ENCODE data around the gene RAB27B. TPM values are rescaled to one million over a fixed set of nuclear protein-coding genes. Genes with fewer than 3 reads are reported as not detected.

Gene RAB27B
- total RNA-seq, 1 donor from 2014 or later = 5.0 TPM

- no peaks in the 10 kb centered on the region for H3K36me3 Mint-ChIP-seq
- H3K27ac Mint-ChIP-seq = no peak overlapping the region
- H3K27ac ChIP-seq = no peak overlapping the region
- H3K4me1 ChIP-seq = peaks cover 6% of the 10 kb centered on the region
- no peaks in the 10 kb centered on the region for H3K79me2 ChIP-seq (ENCODE audit: low read depth)
- no peaks in the 10 kb centered on the region for H3F3A ChIP-seq (ENCODE audit: low read depth)
- H3K9ac ChIP-seq = no peak overlapping the region
- no peaks in the 10 kb centered on the region for H3K9me3 Mint-ChIP-seq
- H3K4me1 Mint-ChIP-seq = no peaks in the 10 kb centered on the region
- H2AFZ ChIP-seq (replicated peaks) = no peak overlapping the region
- no peaks in the 10 kb centered on the region for H3K27me3 ChIP-seq
- no peaks in the 10 kb centered on the region for H3K27me3 Mint-ChIP-seq (ENCODE audit: insufficient read depth, low read depth)
- no peak for TF ChIP-seq EZH2 (IDR thresholded peaks at IDR 0.05)
- no peak for TF ChIP-seq EZH2phosphoT487 (IDR thresholded peaks at IDR 0.05)
- TF ChIP-seq CTCF (IDR thresholded peaks at IDR 0.05) = no peak
- no peaks in the 10 kb centered on the region for H3K9me3 ChIP-seq (ENCODE audit: low read depth)
- no peak overlapping the region for H3K4me3 Mint-ChIP-seq
- H3K4me3 ChIP-seq = no peak overlapping the region
- H3K4me2 ChIP-seq = no peak overlapping the region
- no peaks in the 10 kb centered on the region for H3K36me3 ChIP-seq
- H4K20me1 ChIP-seq (ENCODE audit: low read depth) = no peaks in the 10 kb centered on the region
- no peak for DNase-seq (ENCODE audit: low spot score)
Measured at GRCh38 chr18:54859667-54860421, 31.6 kb downstream of the RAB27B start.

GRCh38 chr18:54860941-54861340, 32.7 kb downstream of the RAB27B start:
- Histone ChIP-seq H3K27ac (no peak overlapping the region), H3K4me3 (no peak overlapping the region), H3K27me3 (no peaks in the 10 kb centered on the region), H3K79me2 (ENCODE audit: low read depth) (no peaks in the 10 kb centered on the region), H3K4me1 (peaks cover 6% of the 10 kb centered on the region), H3K36me3 (no peaks in the 10 kb centered on the region), H4K20me1 (ENCODE audit: low read depth) (no peaks in the 10 kb centered on the region), H3K4me2 (no peak overlapping the region), H2AFZ (replicated peaks) (no peak overlapping the region), H3K9me3 (ENCODE audit: low read depth) (no peaks in the 10 kb centered on the region), H3F3A (ENCODE audit: low read depth) (no peaks in the 10 kb centered on the region), H3K9ac (no peak overlapping the region)
- no peak overlapping the region for H3K4me3 Mint-ChIP-seq
- no peaks in the 10 kb centered on the region for H3K27me3 Mint-ChIP-seq (ENCODE audit: insufficient read depth, low read depth)
- H3K36me3 Mint-ChIP-seq = no peaks in the 10 kb centered on the region
- H3K4me1 Mint-ChIP-seq = no peaks in the 10 kb centered on the region
- DNase-seq (ENCODE audit: low spot score) = no peak
- no peaks in the 10 kb centered on the region for H3K9me3 Mint-ChIP-seq
- no peak for TF ChIP-seq EZH2phosphoT487 (IDR thresholded peaks at IDR 0.05)
- TF ChIP-seq EZH2 (IDR thresholded peaks at IDR 0.05) = no peak
- no peak for TF ChIP-seq CTCF (IDR thresholded peaks at IDR 0.05)
- H3K27ac Mint-ChIP-seq = no peak overlapping the region

- Mint-ChIP-seq H3K27ac (no peak overlapping the region), H3K4me3 (no peak overlapping the region), H3K4me1 (no peaks in the 10 kb centered on the region), H3K36me3 (no peaks in the 10 kb centered on the region), H3K27me3 (ENCODE audit: insufficient read depth, low read depth) (no peaks in the 10 kb centered on the region), H3K9me3 (peaks cover 3% of the 10 kb centered on the region)
- no peaks in the 10 kb centered on the region for H3K27me3 ChIP-seq
- no peaks in the 10 kb centered on the region for H4K20me1 ChIP-seq (ENCODE audit: low read depth)
- no peaks in the 10 kb centered on the region for H3K36me3 ChIP-seq
- TF ChIP-seq EZH2 (IDR thresholded peaks at IDR 0.05) = no peak
- TF ChIP-seq CTCF (IDR thresholded peaks at IDR 0.05) = no peak
- no peak for TF ChIP-seq EZH2phosphoT487 (IDR thresholded peaks at IDR 0.05)
- H3K4me3 ChIP-seq = no peak overlapping the region
- H3K4me2 ChIP-seq = no peak overlapping the region
- H3K9ac ChIP-seq = no peak overlapping the region
- no peaks in the 10 kb centered on the region for H3K9me3 ChIP-seq (ENCODE audit: low read depth)
- H3K4me1 ChIP-seq = no peaks in the 10 kb centered on the region
- DNase-seq (ENCODE audit: low spot score) = no peak
- H3K79me2 ChIP-seq (ENCODE audit: low read depth) = no peaks in the 10 kb centered on the region
- no peak overlapping the region for H2AFZ ChIP-seq (replicated peaks)
- no peak overlapping the region for H3K27ac ChIP-seq
- no peaks in the 10 kb centered on the region for H3F3A ChIP-seq (ENCODE audit: low read depth)
Measured at GRCh38 chr18:54867131-54867530, 38.9 kb downstream of the RAB27B start.
